ENCODE data around the gene CFAP410. TPM values are rescaled to one million over a fixed set of nuclear protein-coding genes. Genes with fewer than 3 reads are reported as not detected.

Gene CFAP410
- total and polyA plus RNA-seq, 2 of the 8 experiments (the other 6 are each of a cell fraction or from before 2014, with no cell fraction given) = 10.6 to 12.0 TPM

DNA sequence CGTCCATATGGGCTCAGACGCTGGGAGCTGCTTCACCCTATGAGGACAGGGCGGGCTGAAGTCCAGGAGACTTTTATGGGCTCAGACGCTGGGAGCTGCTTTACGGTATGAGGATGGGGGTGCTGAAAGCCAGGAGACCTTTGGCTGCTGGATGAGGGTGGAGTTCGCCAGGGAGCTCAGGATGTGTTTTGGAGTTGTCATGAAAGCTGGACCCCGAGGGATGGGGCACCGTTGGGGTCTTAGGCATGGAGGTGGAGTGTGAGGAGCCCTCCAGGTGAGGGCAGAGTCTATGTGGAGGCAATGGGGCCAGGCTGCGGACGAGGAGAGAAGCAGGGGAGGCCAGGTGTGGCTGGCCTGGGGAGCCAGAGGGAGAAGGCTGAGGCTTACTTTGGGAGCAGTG, 41.7 kb upstream of the CFAP410 start:
- H4K5ac ChIP-seq (ENCODE audit: insufficient read length, low read depth, low read length) = no peak overlapping the region
- no peak overlapping the region for H2BK120ac ChIP-seq (replicated peaks; ENCODE audit: low read depth, low read length)
- H3K36me3 ChIP-seq (ENCODE audit: control insufficient read depth in 2 of 4, insufficient read depth in 4 of 4, low read length in 3 of 4) = no peaks in the 10 kb centered on the region
- no peak overlapping the region for H3K23ac ChIP-seq (ENCODE audit: insufficient read length)
- H3K27me3 ChIP-seq (replicated peaks in 1 of 4; ENCODE audit: control insufficient read depth in 3 of 4, extremely low read depth in 1 of 4, insufficient read depth in 3 of 4, low read length in 3 of 4) = no peaks in the 10 kb centered on the region; a peak in 1 of 7 replicates
- CTCF ChIA-PET (ENCODE audit: partially characterized antibody) = interaction anchor here (0.9 to 1.5 kb wide), 4 partner anchors 11 to 27 kb away, joined by 3 to 4 read pairs (median 4); partner anchors contain the start of gene TRPM2
- no peaks in the 10 kb centered on the region for H3K79me1 ChIP-seq (ENCODE audit: low read depth, low read length)
- DNase-seq (ENCODE audit: low read depth in 1 of 2, low spot score in 2 of 2) = no peak
- H2AFZ ChIP-seq (ENCODE audit: low read length) = no peak overlapping the region
- no peak overlapping the region for H3K27ac ChIP-seq (ENCODE audit: low read depth, low read length)
- no peak overlapping the region for H2BK12ac ChIP-seq (ENCODE audit: low read depth, low read length)
- no peak overlapping the region for H3K9ac ChIP-seq (replicated peaks in 1 of 4; ENCODE audit: extremely low read depth in 1 of 4, low read depth in 3 of 4, low read length in 3 of 4)
- peaks cover 2% of the 10 kb centered on the region; the same call in 1 of the 2 replicates for H3K23me2 ChIP-seq (ENCODE audit: low read depth, low read length)
- POLR2A ChIA-PET (ENCODE audit: partially characterized antibody) = no interaction called here
- H3K9me3 ChIP-seq (ENCODE audit: insufficient read depth in 2 of 2, low read depth in 1 of 2, low read length in 1 of 2) = peaks cover 3 to 4% of the 10 kb centered on the region in 2 experiments; a peak in 1 of 4 replicates
- H4K20me1 ChIP-seq (replicated peaks in 1 of 2; ENCODE audit: control insufficient read depth in 1 of 2, insufficient read depth in 2 of 2, low read length in 2 of 2) = no peaks in the 10 kb centered on the region
- peak overlapping the region; percentile 30; the same call in 1 of the 2 replicates for H2BK5ac ChIP-seq (ENCODE audit: low read depth, low read length)
- H3K18ac ChIP-seq (ENCODE audit: extremely low read depth, low read length) = no peak overlapping the region; the same call in 1 of the 2 replicates
- H3K79me2 ChIP-seq (ENCODE audit: control insufficient read depth in 1 of 2, insufficient read depth in 2 of 2, low read length in 2 of 2) = no peaks in the 10 kb centered on the region
- no peak for FAIRE-seq
- H2BK20ac ChIP-seq (ENCODE audit: low read length) = no peak overlapping the region
- no peak overlapping the region for H3K4ac ChIP-seq (replicated peaks; ENCODE audit: insufficient read length, low read depth, low read length)
- H3K56ac ChIP-seq (replicated peaks; ENCODE audit: insufficient read length, low read depth, low read length) = no peak overlapping the region
- no peak overlapping the region; the same call in 1 of the 2 replicates for H4K8ac ChIP-seq (ENCODE audit: extremely low read depth, insufficient read depth, low read length)
- no peak overlapping the region for H2BK15ac ChIP-seq (ENCODE audit: low read length)
- no peak overlapping the region for H3K14ac ChIP-seq (ENCODE audit: insufficient read length)
- no peak overlapping the region for H3K4me2 ChIP-seq (ENCODE audit: insufficient read depth in 1 of 2, low read depth in 2 of 2, low read length in 2 of 2)
- no peak overlapping the region for H4K91ac ChIP-seq (replicated peaks; ENCODE audit: insufficient read length, low read length)
- WGBS, 2 experiments (ENCODE audit: extremely low coverage in 1 of 2, insufficient coverage in 1 of 2, insufficient read length in 1 of 2, insufficient replicate concordance in 2 of 2, low coverage in 1 of 2, low lambda C conversion rate in 2 of 2, missing lambda C conversion rate in 1 of 2) = 80% methylated on average over 10 of the region's 10 CpGs; no CpG with 5 or more reads in 1 of the 2 experiments
- no peak overlapping the region for H3K4me3 ChIP-seq (ENCODE audit: extremely low read depth in 1 of 4, insufficient read depth in 2 of 4, low read depth in 3 of 4, low read length in 4 of 4)
- H2AK5ac ChIP-seq (ENCODE audit: low read depth, low read length) = no peak overlapping the region; the same call in 1 of the 2 replicates
- H3K4me1 ChIP-seq (replicated peaks in 1 of 4; ENCODE audit: control insufficient read depth in 3 of 4, insufficient read depth in 4 of 4, low read length in 3 of 4) = peaks cover 0 to 9% (median 2%) of the 10 kb centered on the region in 4 experiments; a peak in 2 of 7 replicates
- TF ChIP-seq EP300 (IDR thresholded peaks at IDR 0.05; ENCODE audit: borderline replicate concordance in 1 of 2, low read depth in 2 of 2, low read length in 2 of 2) (no peak), SIRT6 (IDR thresholded peaks at IDR 0.05; ENCODE audit: low read length) (no peak), EZH2 (IDR thresholded peaks at IDR 0.05; ENCODE audit: low read depth, low read length, severe bottlenecking) (no peak)

All from H1 (cell line).